CD4-positive, alpha-beta memory T cell (primary cell): ENCODE data around the gene PBX1. TPM values are rescaled to one million over a fixed set of nuclear protein-coding genes. Genes with fewer than 3 reads are reported as not detected.
A peak's percentile ranks its signal among the peaks of the same experiment; 100 is the strongest.

Source experiments
- CTCF ChIA-PET: fragments of 350-600 bp; sonication (Branson Sonifier 250); formaldehyde crosslinking; loops from one replicate; lab custom pipeline; 2021; ENCODE audit warnings: inconsistent platforms; ENCODE audit not compliant: partially characterized antibody; lab: Charles Lee
- POLR2A ChIA-PET: fragments of 350-600 bp; sonication (Branson Sonifier 250); formaldehyde crosslinking; loops from one replicate; lab custom pipeline; 2021; ENCODE audit not compliant: partially characterized antibody; lab: Charles Lee
- DNase-seq, 5 donors: peaks; one replicate each; pipeline versions ENCODE4 v3.0.0 to v3.0.0-alpha.2; 2020 to 2022; ENCODE audit warnings: mixed read lengths in 1 of 5
- H3K27ac ChIP-seq: one replicate; pipeline ENCODE4 v1.7.0; 2013; ENCODE audit warnings: low read depth, low read length
- H3K27me3 ChIP-seq: 2 replicates; pipeline ENCODE4 v1.7.0; 2013; ENCODE audit warnings: mild to moderate bottlenecking, low read length, moderate library complexity; ENCODE audit not compliant: insufficient read depth
- H3K36me3 ChIP-seq: 2 replicates; pipeline ENCODE4 v1.7.0; 2013; ENCODE audit warnings: mild to moderate bottlenecking, low read length, moderate library complexity; ENCODE audit not compliant: insufficient read depth
- H3K4me1 ChIP-seq: 2 replicates; pipeline ENCODE4 v1.7.0; 2013; ENCODE audit warnings: mild to moderate bottlenecking, low read length, moderate library complexity; ENCODE audit not compliant: insufficient read depth
- H3K4me3 ChIP-seq, 2 donors: one replicate each; pipeline ENCODE4 v1.7.0; 2013; ENCODE audit warnings: low read length in 2 of 2, mild to moderate bottlenecking in 1 of 2
- H3K9me3 ChIP-seq, 2 donors: one replicate each; pipeline ENCODE4 v1.7.0; 2013; ENCODE audit warnings: low read length in 2 of 2, control low read depth in 1 of 2; ENCODE audit not compliant: control insufficient read depth in 1 of 2
- H3K27ac Mint-ChIP-seq, 7 donors: one replicate each; pipeline ENCODE4 v1.8.0; 2020 to 2021; ENCODE audit warnings: mixed read lengths in 7 of 7, mild to moderate bottlenecking in 6 of 7, inconsistent platforms in 3 of 7, moderate library complexity in 3 of 7
- H3K27me3 Mint-ChIP-seq, 2 donors: one replicate each; pipeline ENCODE4 v1.8.0; 2020 to 2021; ENCODE audit warnings: mixed read lengths in 2 of 2
- H3K36me3 Mint-ChIP-seq, 2 donors: one replicate each; pipeline ENCODE4 v1.8.0; 2020 to 2021; ENCODE audit warnings: mixed read lengths in 2 of 2, inconsistent platforms in 1 of 2, mild to moderate bottlenecking in 1 of 2
- H3K4me1 Mint-ChIP-seq, 4 donors: one replicate each; pipeline ENCODE4 v1.8.0; 2020 to 2021; ENCODE audit warnings: mixed read lengths in 4 of 4, mild to moderate bottlenecking in 1 of 4
- H3K4me3 Mint-ChIP-seq, 8 donors: one replicate each; pipeline ENCODE4 v1.8.0; 2020 to 2021; ENCODE audit warnings: mixed read lengths in 8 of 8, mild to moderate bottlenecking in 7 of 8, moderate library complexity in 6 of 8, inconsistent platforms in 3 of 8
- H3K9me3 Mint-ChIP-seq, 8 donors: one replicate each; pipeline ENCODE4 v1.8.0; 2020 to 2021; ENCODE audit warnings: mixed read lengths in 8 of 8, mild to moderate bottlenecking in 5 of 8, inconsistent platforms in 3 of 8, moderate library complexity in 1 of 8
- intact Hi-C: fragments of 100-400 bp; cut with micrococcal nuclease; formaldehyde crosslinking; loops from one replicate; pipeline ENCODE4 v1.15.1; 2023
- polyA plus RNA-seq, 2 donors: library from polyadenylated mRNA; unstranded; fragments of 300-500 nt; fragmentation: Illumina TruSeq; gene quantifications; one replicate each; pipeline ENCODE4 v1.2.3, GENCODE V29; 2021
- total RNA-seq, 2 experiments: library from RNA; stranded (reverse); gene quantifications; one replicate each; pipeline ENCODE4 v1.2.3, GENCODE V29; 2021

Gene PBX1
- total and polyA plus RNA-seq, 4 experiments from 2014 or later: 0.06 to 0.70 (median 0.53) TPM; not detected in 1

GRCh38 chr1:164821648-164822047 is 262.7 kb downstream of the PBX1 start:
- no peak for DNase-seq
- Histone ChIP-seq H3K4me1 (no peaks in the 10 kb centered on the region), H3K36me3 (no peaks in the 10 kb centered on the region), H3K27me3 (no peaks in the 10 kb centered on the region), H3K27ac (no peak overlapping the region), H3K9me3 (no peaks in the 10 kb centered on the region), H3K4me3 (no peak overlapping the region)
- CTCF ChIA-PET: no interaction called here
- Mint-ChIP-seq H3K4me3 (no peak overlapping the region), H3K4me1 (no peaks in the 10 kb centered on the region), H3K36me3 (no peaks in the 10 kb centered on the region), H3K27me3 (no peaks in the 10 kb centered on the region), H3K27ac (no peak overlapping the region), H3K9me3 (peaks cover 0 to 7% (median 4%) of the 10 kb centered on the region in 8 donors)
- intact Hi-C loops: no loop called here
- POLR2A ChIA-PET: no interaction called here

GRCh38 chr1:164823486-164824279 is 264.7 kb downstream of the PBX1 start:
- POLR2A ChIA-PET: no interaction called here
- Histone ChIP-seq H3K36me3 (no peaks in the 10 kb centered on the region), H3K9me3 (no peaks in the 10 kb centered on the region), H3K4me1 (no peaks in the 10 kb centered on the region), H3K27ac (no peak overlapping the region), H3K27me3 (no peaks in the 10 kb centered on the region), H3K4me3 (no peak overlapping the region)
- Mint-ChIP-seq H3K4me3 (no peak overlapping the region), H3K4me1 (no peaks in the 10 kb centered on the region), H3K27ac (no peak overlapping the region), H3K36me3 (no peaks in the 10 kb centered on the region), H3K27me3 (no peaks in the 10 kb centered on the region), H3K9me3 (peaks cover 0 to 5% (median 4%) of the 10 kb centered on the region in 8 donors)
- DNase-seq: no peak
- intact Hi-C loops: no loop called here
- CTCF ChIA-PET: no interaction called here

DNA sequence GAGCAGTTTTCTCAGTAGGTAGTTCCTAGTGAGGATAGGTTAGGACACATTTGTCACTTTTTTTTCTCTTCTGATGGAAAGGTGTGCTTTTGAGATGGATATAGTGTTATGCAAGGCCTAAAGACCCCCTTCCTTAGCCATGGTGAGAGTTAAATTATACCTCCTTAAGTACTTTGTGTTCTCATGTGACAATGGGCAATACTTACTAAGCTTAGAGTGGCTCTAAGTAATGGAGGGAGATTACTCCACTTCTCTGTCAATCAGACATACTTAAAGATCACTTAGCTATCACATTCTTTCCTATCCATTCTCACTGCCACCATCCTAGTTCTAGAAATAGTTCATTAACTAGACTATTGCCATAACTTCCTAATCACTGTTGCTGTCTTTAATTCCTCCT is 265.6 kb downstream of the PBX1 start:
- Mint-ChIP-seq H3K27ac (no peak overlapping the region), H3K36me3 (no peaks in the 10 kb centered on the region), H3K4me1 (no peaks in the 10 kb centered on the region), H3K4me3 (no peak overlapping the region), H3K9me3 (peaks cover 0 to 5% (median 4%) of the 10 kb centered on the region in 8 donors), H3K27me3 (no peaks in the 10 kb centered on the region)
- Histone ChIP-seq H3K4me1 (no peaks in the 10 kb centered on the region), H3K4me3 (no peak overlapping the region), H3K27ac (no peak overlapping the region), H3K27me3 (no peaks in the 10 kb centered on the region), H3K36me3 (no peaks in the 10 kb centered on the region), H3K9me3 (no peaks in the 10 kb centered on the region)
- POLR2A ChIA-PET: no interaction called here
- CTCF ChIA-PET: no interaction called here
- intact Hi-C loops: no loop called here
- no peak for DNase-seq

DNA sequence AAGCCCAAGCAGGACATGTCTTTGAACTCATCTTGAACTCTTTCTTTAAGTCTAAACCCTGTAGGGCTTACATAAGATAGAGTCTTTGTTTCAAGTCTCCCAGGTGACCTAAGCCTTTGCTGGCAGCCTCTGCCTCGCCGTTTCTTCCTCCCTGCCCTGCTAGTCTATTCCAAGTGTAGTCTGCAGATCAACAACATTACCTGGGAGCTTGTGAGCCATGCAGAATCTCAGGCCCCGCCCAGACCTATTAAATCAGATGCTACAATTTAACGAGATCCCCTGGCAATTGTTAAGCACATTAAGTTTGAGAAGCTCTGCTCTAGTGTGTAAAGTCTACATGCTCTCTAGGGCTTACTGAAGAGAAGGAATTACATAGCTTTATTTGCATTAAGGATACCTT is 271.6 kb downstream of the PBX1 start:
- POLR2A ChIA-PET: no interaction called here
- intact Hi-C loops: no loop called here

DNA sequence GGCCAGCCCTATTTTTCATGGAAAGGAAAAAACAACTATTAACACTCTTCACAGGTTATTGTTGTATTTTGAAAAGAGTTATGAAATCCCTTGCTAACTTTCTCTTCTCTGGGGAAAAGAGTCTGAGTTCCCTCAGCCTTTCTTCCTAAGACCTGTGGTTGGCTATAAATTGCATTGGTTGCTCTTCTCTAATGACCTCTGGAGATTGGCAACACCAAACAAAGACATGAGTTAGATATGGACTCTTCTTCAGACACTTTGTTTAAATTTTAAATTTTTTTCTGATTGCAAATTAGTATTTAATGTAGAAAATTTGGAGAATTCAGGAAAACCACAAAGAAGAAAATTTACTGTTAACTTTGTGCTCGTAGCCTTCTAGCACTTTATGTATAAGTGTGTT is 275.7 kb downstream of the PBX1 start:
- H3K36me3 Mint-ChIP-seq: no peaks in the 10 kb centered on the region

More for the DNA sequence above, 271.6 kb downstream of the PBX1 start:
- Mint-ChIP-seq H3K4me3 (no peak overlapping the region), H3K4me1 (no peaks in the 10 kb centered on the region), H3K27ac (no peak overlapping the region), H3K27me3 (no peaks in the 10 kb centered on the region), H3K36me3 (no peaks in the 10 kb centered on the region), H3K9me3 (peaks cover 0 to 2% (median 0%) of the 10 kb centered on the region in 8 donors)
- Histone ChIP-seq H3K9me3 (no peaks in the 10 kb centered on the region), H3K4me1 (no peaks in the 10 kb centered on the region), H3K4me3 (no peak overlapping the region), H3K36me3 (no peaks in the 10 kb centered on the region), H3K27ac (no peak overlapping the region), H3K27me3 (no peaks in the 10 kb centered on the region)
- CTCF ChIA-PET: no interaction called here
- DNase-seq: no peak

GRCh38 chr1:164836614-164837018 is 277.6 kb downstream of the PBX1 start:
- Histone ChIP-seq H3K9me3 (no peaks in the 10 kb centered on the region), H3K27ac (no peak overlapping the region), H3K36me3 (no peaks in the 10 kb centered on the region), H3K27me3 (no peaks in the 10 kb centered on the region), H3K4me3 (no peak overlapping the region), H3K4me1 (no peaks in the 10 kb centered on the region)
- Mint-ChIP-seq H3K36me3 (no peaks in the 10 kb centered on the region), H3K4me3 (no peak overlapping the region), H3K27me3 (no peaks in the 10 kb centered on the region), H3K27ac (no peak overlapping the region), H3K9me3 (peaks cover 0 to 4% (median 0%) of the 10 kb centered on the region in 8 donors), H3K4me1 (no peaks in the 10 kb centered on the region)
- CTCF ChIA-PET: no interaction called here
- DNase-seq: no peak
- POLR2A ChIA-PET: no interaction called here
- intact Hi-C loops: no loop called here

More for the DNA sequence above, 275.7 kb downstream of the PBX1 start:
- no peaks in the 10 kb centered on the region for H3K36me3 ChIP-seq
- H3K4me3 Mint-ChIP-seq: no peak overlapping the region
- no peaks in the 10 kb centered on the region for H3K27me3 ChIP-seq
- H3K4me1 Mint-ChIP-seq: no peaks in the 10 kb centered on the region
- ChIA-PET CTCF (no interaction called here), POLR2A (interaction anchor here (0.7 kb wide), 1 partner anchor 25 kb away, joined by 4 read pairs; no protein-coding TSS in a partner anchor)
- H3K27me3 Mint-ChIP-seq: no peaks in the 10 kb centered on the region
- H3K27ac ChIP-seq: no peak overlapping the region
- H3K9me3 ChIP-seq: no peaks in the 10 kb centered on the region
- intact Hi-C loops: no loop called here
- H3K27ac Mint-ChIP-seq: no peak overlapping the region
- DNase-seq: no peak
- no peak overlapping the region for H3K4me3 ChIP-seq
- H3K4me1 ChIP-seq: no peaks in the 10 kb centered on the region
- H3K9me3 Mint-ChIP-seq: peaks cover 0 to 3% (median 0%) of the 10 kb centered on the region in 8 donors

DNA sequence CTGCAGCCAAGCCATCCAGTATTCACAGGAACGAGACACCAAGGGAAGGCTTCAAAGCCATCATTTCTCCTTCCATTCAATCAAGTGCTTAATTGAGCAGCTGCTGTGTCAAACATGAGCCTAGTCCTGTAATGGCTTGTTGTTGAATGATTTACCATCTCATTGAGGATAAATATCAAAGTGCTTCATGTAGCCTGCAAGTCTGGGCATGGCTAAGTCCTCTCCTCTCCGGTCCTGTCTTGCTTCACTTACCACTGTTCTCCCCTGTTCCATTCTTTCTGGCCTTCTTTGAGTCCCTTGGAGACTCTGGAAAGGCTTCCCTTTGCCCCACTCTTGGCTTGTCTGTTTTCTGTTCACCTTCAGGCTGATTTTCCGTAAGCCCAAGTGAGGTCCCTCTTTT is 279.8 kb downstream of the PBX1 start:
- H3K27me3 ChIP-seq: no peaks in the 10 kb centered on the region
- H3K27ac ChIP-seq: no peak overlapping the region
- Mint-ChIP-seq H3K36me3 (no peaks in the 10 kb centered on the region), H3K27ac (no peak overlapping the region), H3K9me3 (peaks cover 0 to 4% (median 0%) of the 10 kb centered on the region in 8 donors), H3K4me3 (peak overlapping the region in 1 of 8 donors; percentile 60), H3K4me1 (no peaks in the 10 kb centered on the region), H3K27me3 (no peaks in the 10 kb centered on the region)
- ChIA-PET CTCF (no interaction called here), POLR2A (no interaction called here)
- H3K4me1 ChIP-seq: no peaks in the 10 kb centered on the region
- no peaks in the 10 kb centered on the region for H3K9me3 ChIP-seq
- no peak overlapping the region for H3K4me3 ChIP-seq
- intact Hi-C loops: no loop called here
- H3K36me3 ChIP-seq: no peaks in the 10 kb centered on the region
- DNase-seq: no peak
